Smooth muscle cell (in vitro differentiated cells): Measurements from ENCODE around the gene B4GALNT4. TPM values are rescaled to one million over a fixed set of nuclear protein-coding genes. Genes with fewer than 3 reads are reported as not detected.
"Not testable (repeated sequence)": the region's sequence is repeated elsewhere in the genome, so short reads cannot be mapped to it uniquely, and the experiment has no call there.

Experiments
- DNase-seq: peaks from one replicate; lab custom pipeline; 2025; ENCODE audit not compliant: unreplicated experiment; lab: John Stamatoyannopoulos, UW
- H2AFZ ChIP-seq: fragments of 200-600 bp; sonication (generic); 2 replicates; pipeline ENCODE4 v1.6.0; 2016; ENCODE audit warnings: antibody characterized with exemption, low read depth, mild to moderate bottlenecking
- H3F3A ChIP-seq: fragments of 200-600 bp; sonication (generic); 2 replicates; pipeline ENCODE4 v1.6.0; 2017; ENCODE audit warnings: antibody characterized with exemption, low read depth
- H3K27ac ChIP-seq: fragments of 200-600 bp; sonication (generic); 2 replicates; pipeline ENCODE4 v1.5.1; 2016; ENCODE audit warnings: low read depth, mild to moderate bottlenecking
- H3K27me3 ChIP-seq: fragments of 200-600 bp; sonication (generic); 2 replicates; pipeline ENCODE4 v1.6.1; 2016; ENCODE audit warnings: low read depth, mild to moderate bottlenecking
- H3K36me3 ChIP-seq: fragments of 200-600 bp; sonication (generic); 2 replicates; pipeline ENCODE4 v1.5.1; 2016; ENCODE audit warnings: low read depth
- H3K4me1 ChIP-seq: fragments of 200-600 bp; sonication (generic); 2 replicates; pipeline ENCODE4 v1.5.1; 2016; ENCODE audit warnings: low read depth
- H3K4me2 ChIP-seq: fragments of 200-600 bp; sonication (generic); 2 replicates; pipeline ENCODE4 v1.6.0; 2016; ENCODE audit warnings: mild to moderate bottlenecking
- H3K4me3 ChIP-seq: fragments of 200-600 bp; sonication (generic); 2 replicates; pipeline ENCODE4 v1.5.1; 2016; ENCODE audit warnings: mild to moderate bottlenecking
- H3K79me2 ChIP-seq: fragments of 200-600 bp; sonication (generic); 2 replicates; pipeline ENCODE4 v1.6.0; 2016; ENCODE audit warnings: low read depth, mild to moderate bottlenecking
- H3K9ac ChIP-seq: fragments of 200-600 bp; sonication (generic); 2 replicates; pipeline ENCODE4 v1.6.0; 2016; ENCODE audit warnings: low read depth
- H3K9me3 ChIP-seq: fragments of 200-600 bp; sonication (generic); replicated peaks from 2 replicates; pipeline ENCODE4 v1.5.1; 2016; ENCODE audit warnings: low read depth
- H4K20me1 ChIP-seq: fragments of 200-600 bp; sonication (generic); 2 replicates; pipeline ENCODE4 v1.6.0; 2016; ENCODE audit warnings: low read depth
- WGBS: methylation state at CpG from one replicate; pipeline ENCODE4 v1.1.7; 2016; ENCODE audit warnings: low lambda C conversion rate; 5-methylcytosine and 5-hydroxymethylcytosine counted together
- polyA plus RNA-seq: library from polyadenylated mRNA; unstranded; fragments of >200 nt; fragmentation: Nextera tagmentation; extraction: Ambion mirVana; gene quantifications from 2 replicates; pipeline ENCODE4 v1.2.1, GENCODE V29; 2016
- total RNA-seq: library from RNA; depleted of rRNA; stranded (reverse); fragments of >200 nt; gene quantifications from 2 replicates; pipeline ENCODE4 v1.2.3, GENCODE V29; 2014
- TF ChIP-seq, protein P1 (sequence below): fragments of 200-600 bp; sonication (generic); IDR thresholded peaks from 2 replicates; pipeline ENCODE4 v1.5.1; 2017; ENCODE audit warnings: borderline replicate concordance, mild to moderate bottlenecking, antibody characterized with exemption; ENCODE audit not compliant: insufficient read depth, poor library complexity, severe bottlenecking

Gene B4GALNT4
- total and polyA plus RNA-seq, 2 experiments from 2014 or later, result 21.9 to 45.8 TPM

DNA sequence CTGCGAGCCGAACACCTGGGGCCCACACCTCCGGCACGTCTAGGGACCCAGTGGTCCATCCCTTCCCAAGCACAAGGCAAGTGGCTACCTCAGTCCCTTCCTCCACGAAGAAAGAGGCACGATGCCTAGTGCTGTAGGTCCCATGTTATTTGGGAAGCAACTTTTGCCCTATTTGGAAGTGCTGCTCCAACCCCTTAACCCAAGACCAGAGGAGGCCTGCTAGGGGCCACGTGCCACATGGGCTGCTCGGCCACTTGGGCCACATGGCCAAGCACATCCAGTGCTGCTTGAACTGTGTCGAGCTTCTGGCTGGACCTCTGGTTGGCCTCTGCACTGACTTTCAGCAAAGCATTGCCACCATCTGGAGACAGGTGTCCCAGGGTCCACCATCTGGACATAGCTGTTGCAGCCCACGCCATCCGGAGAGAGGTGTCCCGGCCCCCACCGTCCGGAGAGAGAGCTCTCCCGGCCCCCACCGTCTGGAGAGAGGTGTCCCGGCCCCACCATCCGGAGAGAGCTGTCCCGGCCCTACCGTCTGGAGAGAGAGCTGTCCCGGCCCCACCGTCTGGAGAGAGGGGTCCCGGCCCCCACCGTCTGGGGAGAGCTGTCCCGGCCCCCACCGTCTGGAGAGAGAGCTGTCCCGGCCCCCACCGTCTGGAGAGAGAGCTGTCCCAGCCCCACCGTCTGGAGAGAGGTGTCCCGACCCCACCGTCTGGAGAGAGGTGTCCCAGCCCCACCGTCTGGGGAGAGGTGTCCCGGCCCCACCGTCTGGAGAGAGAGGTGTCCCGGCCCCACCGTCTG is 6.5 kb upstream of the B4GALNT4 start:
- H3K27ac ChIP-seq, result no peak overlapping the region
- no peaks in the 10 kb centered on the region for H3F3A ChIP-seq
- H3K4me3 ChIP-seq, result no peak overlapping the region
- no peaks in the 10 kb centered on the region for H3K36me3 ChIP-seq
- DNase-seq, result no peak
- no peaks in the 10 kb centered on the region for H3K4me1 ChIP-seq
- H2AFZ ChIP-seq, result no peak overlapping the region
- TF ChIP-seq, protein P1, sequence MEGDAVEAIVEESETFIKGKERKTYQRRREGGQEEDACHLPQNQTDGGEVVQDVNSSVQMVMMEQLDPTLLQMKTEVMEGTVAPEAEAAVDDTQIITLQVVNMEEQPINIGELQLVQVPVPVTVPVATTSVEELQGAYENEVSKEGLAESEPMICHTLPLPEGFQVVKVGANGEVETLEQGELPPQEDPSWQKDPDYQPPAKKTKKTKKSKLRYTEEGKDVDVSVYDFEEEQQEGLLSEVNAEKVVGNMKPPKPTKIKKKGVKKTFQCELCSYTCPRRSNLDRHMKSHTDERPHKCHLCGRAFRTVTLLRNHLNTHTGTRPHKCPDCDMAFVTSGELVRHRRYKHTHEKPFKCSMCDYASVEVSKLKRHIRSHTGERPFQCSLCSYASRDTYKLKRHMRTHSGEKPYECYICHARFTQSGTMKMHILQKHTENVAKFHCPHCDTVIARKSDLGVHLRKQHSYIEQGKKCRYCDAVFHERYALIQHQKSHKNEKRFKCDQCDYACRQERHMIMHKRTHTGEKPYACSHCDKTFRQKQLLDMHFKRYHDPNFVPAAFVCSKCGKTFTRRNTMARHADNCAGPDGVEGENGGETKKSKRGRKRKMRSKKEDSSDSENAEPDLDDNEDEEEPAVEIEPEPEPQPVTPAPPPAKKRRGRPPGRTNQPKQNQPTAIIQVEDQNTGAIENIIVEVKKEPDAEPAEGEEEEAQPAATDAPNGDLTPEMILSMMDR, result no peak
- no peaks in the 10 kb centered on the region for H3K9me3 ChIP-seq
- no peak overlapping the region for H3K9ac ChIP-seq
- no peaks in the 10 kb centered on the region for H3K79me2 ChIP-seq
- H4K20me1 ChIP-seq, result no peaks in the 10 kb centered on the region
- 93% methylated on average over 18 of the region's 36 CpGs for WGBS
- no peaks in the 10 kb centered on the region for H3K27me3 ChIP-seq
- no peak overlapping the region for H3K4me2 ChIP-seq

DNA sequence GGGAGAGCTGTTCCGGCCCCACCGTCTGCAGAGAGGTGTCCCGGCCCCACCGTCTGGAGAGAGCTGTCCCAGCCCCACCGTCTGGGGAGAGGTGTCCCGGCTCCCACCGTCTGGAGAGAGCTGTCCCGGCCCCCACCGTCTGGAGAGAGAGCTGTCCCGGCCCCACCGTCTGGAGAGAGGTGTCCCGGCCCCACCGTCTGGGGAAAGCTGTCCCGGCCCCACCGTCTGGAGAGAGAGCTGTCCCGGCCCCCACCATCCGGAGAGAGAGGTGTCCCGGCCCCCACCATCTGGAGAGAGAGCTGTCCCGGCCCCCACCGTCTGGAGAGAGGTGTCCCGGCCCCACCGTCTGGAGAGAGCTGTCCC is 5.9 kb upstream of the B4GALNT4 start:
- H3K9ac ChIP-seq, H3K79me2 ChIP-seq, H3K4me3 ChIP-seq, H3K4me2 ChIP-seq, DNase-seq, H3K27me3 ChIP-seq, H3K36me3 ChIP-seq, H3K27ac ChIP-seq, H2AFZ ChIP-seq, H4K20me1 ChIP-seq, H3F3A ChIP-seq, H3K4me1 ChIP-seq, H3K9me3 ChIP-seq: not testable (repeated sequence)
- 95% methylated on average over 8 of the region's 22 CpGs for WGBS

DNA sequence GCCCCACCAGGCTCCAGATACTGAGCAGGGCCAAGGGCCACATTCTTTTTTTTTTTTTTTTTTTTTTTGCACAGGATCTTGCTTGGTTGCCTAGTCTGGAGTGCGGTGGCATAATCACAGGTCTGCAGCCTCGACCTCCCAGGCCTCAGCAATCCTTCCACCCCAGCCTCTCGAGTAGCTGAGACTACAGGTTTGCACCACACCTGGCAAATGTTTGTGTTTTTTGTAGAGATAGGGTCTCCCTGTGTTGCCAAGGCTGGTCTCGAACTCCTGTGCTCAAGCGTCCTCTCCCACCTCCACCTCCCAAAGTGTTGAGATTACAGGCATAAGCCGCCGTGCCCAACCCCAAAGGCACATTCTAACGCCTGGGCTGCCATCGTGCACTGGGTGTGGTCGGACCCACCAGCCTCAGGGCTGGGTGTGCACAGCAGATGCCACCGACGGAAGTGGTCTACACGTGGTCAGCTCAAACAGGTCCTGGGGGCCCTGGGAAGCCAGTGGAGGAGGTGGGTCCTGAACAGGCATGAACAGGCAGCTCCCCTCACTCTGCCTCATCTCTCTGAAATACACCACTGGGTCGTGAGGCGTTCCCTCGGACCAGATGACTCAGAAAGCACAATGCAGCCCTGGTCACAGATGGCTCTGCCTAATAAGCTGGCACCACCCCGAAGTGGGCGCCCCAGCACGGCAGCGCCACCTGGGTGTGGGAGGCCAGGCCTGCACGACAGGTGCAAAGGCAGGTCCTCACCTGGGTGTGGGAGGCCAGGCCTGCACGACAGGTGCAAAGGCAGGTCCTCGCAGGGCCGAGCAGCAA is 5.1 kb upstream of the B4GALNT4 start:
- Histone ChIP-seq H3K27me3 (no peaks in the 10 kb centered on the region), H4K20me1 (no peaks in the 10 kb centered on the region), H3K36me3 (no peaks in the 10 kb centered on the region), H3K79me2 (no peaks in the 10 kb centered on the region), H2AFZ (no peak overlapping the region), H3F3A (no peaks in the 10 kb centered on the region), H3K9me3 (no peaks in the 10 kb centered on the region), H3K27ac (no peak overlapping the region), H3K4me1 (no peaks in the 10 kb centered on the region), H3K4me3 (no peak overlapping the region), H3K9ac (no peak overlapping the region), H3K4me2 (no peak overlapping the region)
- 75% methylated on average over 23 of the region's 24 CpGs for WGBS
- DNase-seq, result no peak
- TF ChIP-seq, protein P1, result peak; percentile 31

DNA sequence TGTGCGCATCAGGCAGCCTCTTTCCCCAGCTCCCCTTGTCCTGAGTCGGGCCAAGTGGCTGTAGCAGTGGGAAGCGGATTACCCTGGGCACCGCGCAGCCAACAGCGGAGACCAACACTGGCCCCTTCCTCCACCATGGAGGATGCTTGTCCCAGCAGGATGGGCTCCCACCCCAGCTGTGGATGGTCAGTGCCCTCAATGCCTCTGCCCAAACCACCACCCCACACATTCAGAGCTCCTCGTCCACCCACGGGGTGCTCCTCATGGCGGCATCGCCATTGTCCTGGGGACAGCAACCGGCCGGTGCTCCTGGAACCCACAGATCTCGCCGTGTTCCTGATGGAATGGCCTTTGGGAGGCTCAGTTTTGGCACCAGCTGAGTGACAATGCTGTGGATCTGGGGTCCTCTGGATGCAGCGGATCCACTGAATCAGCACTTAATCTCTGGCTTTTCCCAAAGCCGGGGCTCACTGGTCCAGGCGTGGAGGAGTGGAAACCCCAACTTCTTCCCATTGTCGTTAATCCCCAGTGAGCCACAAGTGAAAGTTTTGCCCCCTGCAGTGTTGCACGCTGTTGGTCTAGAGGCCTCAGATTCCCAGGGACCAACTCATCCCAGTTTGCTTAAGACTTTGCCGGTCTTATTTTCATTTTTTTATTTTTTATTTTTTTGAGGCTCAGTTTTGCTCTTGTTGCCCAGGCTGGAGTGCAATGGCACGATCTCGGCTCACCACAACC is 4.1 kb upstream of the B4GALNT4 start:
- Histone ChIP-seq H3K79me2 (no peaks in the 10 kb centered on the region), H3K4me1 (peaks cover under 1% of the 10 kb centered on the region), H3K9ac (no peak overlapping the region), H3K27me3 (no peaks in the 10 kb centered on the region), H3K4me2 (no peak overlapping the region), H2AFZ (no peak overlapping the region), H3K36me3 (no peaks in the 10 kb centered on the region), H3K9me3 (no peaks in the 10 kb centered on the region), H3K4me3 (no peak overlapping the region), H4K20me1 (no peaks in the 10 kb centered on the region), H3K27ac (no peak overlapping the region), H3F3A (no peaks in the 10 kb centered on the region)
- no peak for DNase-seq
- 92% methylated on average over 22 of the region's 22 CpGs for WGBS
- TF ChIP-seq, protein P1, result no peak
